CD14-positive monocyte (primary cell): ENCODE results near the gene MYO5B. TPM values are rescaled to one million over a fixed set of nuclear protein-coding genes. Genes with fewer than 3 reads are reported as not detected.

Experiments
- DNase-seq, 3 donors: peaks; one replicate each; pipeline ENCODE4 v3.0.0-alpha.2; 2011 to 2022
- H2AFZ ChIP-seq: 2 replicates; pipeline ENCODE4 v1.6.0; 2012; ENCODE audit warnings: mild to moderate bottlenecking, low read depth, low read length, inconsistent platforms; ENCODE audit not compliant: insufficient read depth, poor library complexity, severe bottlenecking
- H3K27ac ChIP-seq, 2 donors: 1 replicate in 1 of 2; 2 replicates in 1 of 2; pipeline ENCODE4 v1.5.1; 2012 to 2013; ENCODE audit warnings: low read length in 2 of 2, control low read depth in 1 of 2, inconsistent platforms in 1 of 2, low read depth in 1 of 2, mild to moderate bottlenecking in 1 of 2
- H3K27me3 ChIP-seq, 2 donors: one replicate each; pipeline versions ENCODE4 v1.6.0 to v1.6.1; 2011 to 2013; ENCODE audit warnings: low read length in 2 of 2; ENCODE audit not compliant: control insufficient read depth in 2 of 2, insufficient read depth in 2 of 2
- H3K36me3 ChIP-seq, 2 donors: replicated peaks in 1 of 2; 1 replicate in 1 of 2; 2 replicates in 1 of 2; pipeline versions ENCODE4 v1.5.1 to v1.6.1; 2012 to 2013; ENCODE audit warnings: low read length in 2 of 2, control low read depth in 1 of 2, inconsistent platforms in 1 of 2, mild to moderate bottlenecking in 1 of 2; ENCODE audit not compliant: insufficient read depth in 2 of 2, control insufficient read depth in 1 of 2
- H3K4me1 ChIP-seq, 2 donors: 1 replicate in 1 of 2; 2 replicates in 1 of 2; pipeline versions ENCODE4 v1.5.1 to v1.6.1; 2012 to 2013; ENCODE audit warnings: low read length in 2 of 2, control low read depth in 1 of 2, inconsistent platforms in 1 of 2, mild to moderate bottlenecking in 1 of 2, moderate library complexity in 1 of 2; ENCODE audit not compliant: insufficient read depth in 2 of 2, control insufficient read depth in 1 of 2
- H3K4me2 ChIP-seq: replicated peaks from 2 replicates; pipeline ENCODE3; 2012; ENCODE audit warnings: low read length, moderate library complexity, mild to moderate bottlenecking; ENCODE audit not compliant: poor library complexity, severe bottlenecking; ENCODE audit errors: extremely low read depth
- H3K4me3 ChIP-seq, 3 experiments: fragments of 200-600 bp in 1 of 3; sonication (generic) in 1 of 3; replicated peaks in 1 of 3; 1 replicate in 2 of 3; 2 replicates in 1 of 3; pipeline ENCODE4 v1.5.1; 2011 to 2013; ENCODE audit warnings: low read length in 3 of 3, mild to moderate bottlenecking in 3 of 3, control low read depth in 2 of 3, low read depth in 2 of 3, inconsistent platforms in 1 of 3, moderate library complexity in 1 of 3
- H3K79me2 ChIP-seq: 2 replicates; pipeline ENCODE4 v1.6.0; 2012; ENCODE audit warnings: mild to moderate bottlenecking, control low read depth, inconsistent platforms, low read length, moderate library complexity; ENCODE audit not compliant: insufficient read depth
- H3K9ac ChIP-seq: 2 replicates; pipeline ENCODE4 v1.6.0; 2017; ENCODE audit warnings: low read length, mild to moderate bottlenecking; ENCODE audit not compliant: insufficient read depth, poor library complexity, severe bottlenecking
- H3K9me3 ChIP-seq, 2 donors: replicated peaks in 1 of 2; 1 replicate in 1 of 2; 2 replicates in 1 of 2; pipeline versions ENCODE4 v1.5.1 to v1.6.1; 2012 to 2013; ENCODE audit warnings: low read length in 2 of 2, control low read depth in 1 of 2; ENCODE audit not compliant: control insufficient read depth in 1 of 2, insufficient read depth in 1 of 2
- H4K20me1 ChIP-seq: 2 replicates; pipeline ENCODE4 v1.6.0; 2012; ENCODE audit warnings: mild to moderate bottlenecking, low read length, control low read depth, moderate library complexity; ENCODE audit not compliant: insufficient read depth
- H3K27ac Mint-ChIP-seq, 7 donors: one replicate each; pipeline ENCODE4 v1.8.0; 2020; ENCODE audit warnings: mild to moderate bottlenecking in 7 of 7, mixed read lengths in 7 of 7, moderate library complexity in 6 of 7, inconsistent platforms in 2 of 7
- H3K27me3 Mint-ChIP-seq, 3 donors: one replicate each; pipeline ENCODE4 v1.8.0; 2021 to 2022; ENCODE audit warnings: low read depth in 3 of 3, mild to moderate bottlenecking in 3 of 3, mixed read lengths in 3 of 3, moderate library complexity in 3 of 3, inconsistent platforms in 1 of 3
- H3K36me3 Mint-ChIP-seq, 2 donors: one replicate each; pipeline ENCODE4 v1.8.0; 2020; ENCODE audit warnings: mixed read lengths in 2 of 2, inconsistent platforms in 1 of 2, mild to moderate bottlenecking in 1 of 2
- H3K4me1 Mint-ChIP-seq: one replicate; pipeline ENCODE4 v1.8.0; 2020; ENCODE audit warnings: mild to moderate bottlenecking, mixed read lengths
- H3K4me3 Mint-ChIP-seq, 2 donors: one replicate each; pipeline ENCODE4 v1.8.0; 2020; ENCODE audit warnings: mild to moderate bottlenecking in 2 of 2, mixed read lengths in 2 of 2, moderate library complexity in 1 of 2
- H3K9me3 Mint-ChIP-seq, 7 donors: one replicate each; pipeline ENCODE4 v1.8.0; 2020 to 2022; ENCODE audit warnings: mixed read lengths in 7 of 7, mild to moderate bottlenecking in 6 of 7, moderate library complexity in 6 of 7, inconsistent platforms in 2 of 7
- WGBS: methylation state at CpG from one replicate; pipeline ENCODE4 v1.1.5; 2013; ENCODE audit warnings: missing lambda C conversion rate; ENCODE audit not compliant: insufficient coverage; 5-methylcytosine and 5-hydroxymethylcytosine counted together
- intact Hi-C, 2 donors: fragments of 100-400 bp; cut with micrococcal nuclease; formaldehyde crosslinking; loops; one replicate each; pipeline versions ENCODE4 v1.15.0 to v1.15.1; 2023
- polyA plus RNA-seq, 3 donors: library from polyadenylated mRNA; depleted of rRNA in 1 of 3; unstranded in 2 of 3; stranded (reverse) in 1 of 3; fragments of 300-500 nt in 2 of 3; fragments of >200 nt in 1 of 3; fragmentation: Illumina TruSeq in 2 of 3; gene quantifications; 1 replicate in 2 of 3; 2 replicates in 1 of 3; pipeline ENCODE4 v1.2.3, GENCODE V29; 2012 to 2021
- TF ChIP-seq, protein P1 (sequence below): fragments of 200-600 bp; IDR thresholded peaks from one replicate; pipeline ENCODE4 v1.8.0; 2022; ENCODE audit warnings: antibody characterized with exemption, mild to moderate bottlenecking

The MYO5B gene
- polyA plus RNA-seq, 3 donors: 0.04 TPM; not detected in 2

DNA sequence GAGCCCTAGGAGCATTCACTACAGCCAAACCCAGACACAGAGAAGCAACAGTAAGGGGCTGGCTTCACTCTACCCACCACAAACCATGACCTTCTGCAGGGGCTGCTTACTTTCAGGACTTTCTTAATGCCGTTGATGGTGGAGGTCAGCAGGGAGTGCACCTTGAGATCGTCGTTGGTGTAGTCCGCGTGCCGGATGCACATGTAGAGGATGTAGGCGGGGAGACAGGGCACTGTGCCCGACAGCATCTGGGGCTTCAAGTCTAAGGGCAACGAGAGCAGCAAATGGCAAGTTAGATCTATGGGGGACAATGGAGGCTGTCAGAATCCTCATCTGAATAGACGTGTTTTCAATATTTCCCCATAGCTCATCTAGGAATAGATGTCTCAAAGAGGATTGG is 351.8 kb downstream of the MYO5B start:
- Mint-ChIP-seq H3K9me3 (peaks cover 0 to 1% (median 0%) of the 10 kb centered on the region in 7 donors), H3K36me3 (no peaks in the 10 kb centered on the region), H3K27ac (no peak overlapping the region), H3K27me3 (peaks cover 1 to 3% (median 2%) of the 10 kb centered on the region in 3 donors), H3K4me3 (no peak overlapping the region), H3K4me1 (no peaks in the 10 kb centered on the region)
- no peak overlapping the region for H3K4me2 ChIP-seq
- intact Hi-C loops: no loop called here
- TF ChIP-seq, protein P1, sequence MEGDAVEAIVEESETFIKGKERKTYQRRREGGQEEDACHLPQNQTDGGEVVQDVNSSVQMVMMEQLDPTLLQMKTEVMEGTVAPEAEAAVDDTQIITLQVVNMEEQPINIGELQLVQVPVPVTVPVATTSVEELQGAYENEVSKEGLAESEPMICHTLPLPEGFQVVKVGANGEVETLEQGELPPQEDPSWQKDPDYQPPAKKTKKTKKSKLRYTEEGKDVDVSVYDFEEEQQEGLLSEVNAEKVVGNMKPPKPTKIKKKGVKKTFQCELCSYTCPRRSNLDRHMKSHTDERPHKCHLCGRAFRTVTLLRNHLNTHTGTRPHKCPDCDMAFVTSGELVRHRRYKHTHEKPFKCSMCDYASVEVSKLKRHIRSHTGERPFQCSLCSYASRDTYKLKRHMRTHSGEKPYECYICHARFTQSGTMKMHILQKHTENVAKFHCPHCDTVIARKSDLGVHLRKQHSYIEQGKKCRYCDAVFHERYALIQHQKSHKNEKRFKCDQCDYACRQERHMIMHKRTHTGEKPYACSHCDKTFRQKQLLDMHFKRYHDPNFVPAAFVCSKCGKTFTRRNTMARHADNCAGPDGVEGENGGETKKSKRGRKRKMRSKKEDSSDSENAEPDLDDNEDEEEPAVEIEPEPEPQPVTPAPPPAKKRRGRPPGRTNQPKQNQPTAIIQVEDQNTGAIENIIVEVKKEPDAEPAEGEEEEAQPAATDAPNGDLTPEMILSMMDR: no peak
- no peaks in the 10 kb centered on the region for H3K4me1 ChIP-seq
- H3K9ac ChIP-seq: no peak overlapping the region
- no peak overlapping the region for H3K27ac ChIP-seq
- H3K79me2 ChIP-seq: no peaks in the 10 kb centered on the region
- 94% methylated on average over 8 of the region's 10 CpGs for WGBS
- H3K36me3 ChIP-seq: no peaks in the 10 kb centered on the region
- no peak for DNase-seq
- no peak overlapping the region for H2AFZ ChIP-seq
- H4K20me1 ChIP-seq: no peaks in the 10 kb centered on the region
- no peak overlapping the region for H3K4me3 ChIP-seq
- no peaks in the 10 kb centered on the region for H3K27me3 ChIP-seq
- no peaks in the 10 kb centered on the region for H3K9me3 ChIP-seq

- no peak overlapping the region for H3K4me2 ChIP-seq
- TF ChIP-seq, protein P1: no peak
- 78% methylated on average over 2 of the region's 4 CpGs for WGBS
- intact Hi-C loops: no loop called here
- H3K9ac ChIP-seq: no peak overlapping the region
- no peaks in the 10 kb centered on the region for H3K36me3 Mint-ChIP-seq
- no peak overlapping the region for H2AFZ ChIP-seq
- H3K9me3 Mint-ChIP-seq: peaks cover 0 to 1% (median 0%) of the 10 kb centered on the region in 7 donors
- no peaks in the 10 kb centered on the region for H3K36me3 ChIP-seq
- no peak overlapping the region for H3K4me3 Mint-ChIP-seq
- H3K9me3 ChIP-seq: no peaks in the 10 kb centered on the region
- no peak overlapping the region for H3K4me3 ChIP-seq
- no peaks in the 10 kb centered on the region for H4K20me1 ChIP-seq
- H3K27ac Mint-ChIP-seq: no peak overlapping the region
- H3K4me1 Mint-ChIP-seq: no peaks in the 10 kb centered on the region
- no peaks in the 10 kb centered on the region for H3K79me2 ChIP-seq
- no peaks in the 10 kb centered on the region for H3K4me1 ChIP-seq
- no peak for DNase-seq
- H3K27ac ChIP-seq: no peak overlapping the region
- H3K27me3 Mint-ChIP-seq: peaks cover 0 to 2% (median 1%) of the 10 kb centered on the region in 3 donors
- no peaks in the 10 kb centered on the region for H3K27me3 ChIP-seq
Observed at GRCh38 chr18:49842656-49843055, 352.3 kb downstream of the MYO5B start.
